Ishikawa (cell line): ENCODE measurements around the gene HARS2.
A peak's percentile ranks its signal among the peaks of the same experiment; 100 is the strongest.

Experiments used
- CEBPB ChIP-seq: IDR thresholded peaks from 2 replicates; pipeline ENCODE4 v1.6.1; 2012
- CREB1 ChIP-seq: IDR thresholded peaks from 2 replicates; pipeline ENCODE4 v1.6.1; 2012; ENCODE audit warnings: low read depth
- EGR1 ChIP-seq: IDR thresholded peaks from 2 replicates; pipeline ENCODE4 v1.6.1; 2012
- EP300 ChIP-seq: IDR thresholded peaks from 2 replicates; pipeline ENCODE4 v1.6.1; 2012; ENCODE audit warnings: borderline replicate concordance
- FOXM1 ChIP-seq: IDR thresholded peaks from 2 replicates; pipeline ENCODE4 v1.6.1; 2012; ENCODE audit warnings: low read depth, borderline replicate concordance
- MAX ChIP-seq: IDR thresholded peaks from 2 replicates; pipeline ENCODE4 v1.6.1; 2012
- NFIC ChIP-seq: IDR thresholded peaks from 2 replicates; pipeline ENCODE4 v1.6.1; 2012
- RAD21 ChIP-seq: IDR thresholded peaks from 2 replicates; pipeline ENCODE4 v1.6.1; 2012; ENCODE audit warnings: low read depth
- REST ChIP-seq: IDR thresholded peaks from 2 replicates; pipeline ENCODE4 v1.6.1; 2012; ENCODE audit warnings: low read depth, mild to moderate bottlenecking
- TAF1 ChIP-seq: IDR thresholded peaks from 2 replicates; pipeline ENCODE4 v1.6.1; 2012; ENCODE audit warnings: low read depth, mild to moderate bottlenecking
- TCF12 ChIP-seq: IDR thresholded peaks from 2 replicates; pipeline ENCODE4 v1.6.1; 2012; ENCODE audit warnings: low read depth
- TEAD4 ChIP-seq: IDR thresholded peaks from 2 replicates; pipeline ENCODE4 v1.6.1; 2012
- USF1 ChIP-seq: IDR thresholded peaks from 2 replicates; pipeline ENCODE4 v1.6.1; 2012
- YY1 ChIP-seq: IDR thresholded peaks from 2 replicates; pipeline ENCODE4 v1.6.1; 2012; ENCODE audit warnings: low read depth
- ZBTB7A ChIP-seq: IDR thresholded peaks from 2 replicates; pipeline ENCODE4 v1.6.1; 2012; ENCODE audit warnings: low read depth

HARS2 gene

GRCh38 chr5:140696891-140697492 is 5.7 kb downstream of the HARS2 start:
- TF ChIP-seq EGR1 = no peak
- TF ChIP-seq CEBPB = no peak
- no peak for TF ChIP-seq MAX
- TF ChIP-seq EP300 = no peak
- no peak for TF ChIP-seq TEAD4
- no peak for TF ChIP-seq ZBTB7A
- TF ChIP-seq REST = no peak
- no peak for TF ChIP-seq USF1

- TF ChIP-seq FOXM1 (peak; percentile 77; the same call in 1 of the 2 replicates), RAD21 (no peak), TEAD4 (peak; percentile 16; the same call in 1 of the 2 replicates), EGR1 (peak; percentile 34; the same call in 1 of the 2 replicates), CREB1 (peak; percentile 71), NFIC (0 out of 2 replicates have a peak, but pooled peaks have one; percentile 14), TCF12 (0 out of 2 replicates have a peak, but pooled peaks have one; percentile 17), ZBTB7A (no peak), YY1 (peak; percentile 98), USF1 (no peak), CEBPB (peak; percentile 72; the same call in 1 of the 2 replicates), TAF1 (peak; percentile 96)
Observed at GRCh38 chr5:140700177-140701144, 9.2 kb downstream of the HARS2 start, which contains the start of gene ZMAT2. TSS of gene ZMAT2 (plus strand) at chr5:140700447. CDS start at chr5:140700461, 14 bp downstream.

GRCh38 chr5:140707812-140708211 is 16.6 kb downstream of the HARS2 start:
- TF ChIP-seq ZBTB7A = no peak
- TF ChIP-seq EGR1 = no peak
- no peak for TF ChIP-seq EP300
- no peak for TF ChIP-seq CEBPB
- no peak for TF ChIP-seq MAX

GRCh38 chr5:140710899-140711552 is 19.8 kb downstream of the HARS2 start:
- TF ChIP-seq TCF12 (peak; percentile 38; the same call in 1 of the 2 replicates), MAX (no peak), CREB1 (peak; percentile 63; the same call in 1 of the 2 replicates), ZBTB7A (peak; percentile 36; the same call in 1 of the 2 replicates), EP300 (peak; percentile 38; the same call in 1 of the 2 replicates), TEAD4 (peak; percentile 89), FOXM1 (no peak), TAF1 (no peak), NFIC (peak; percentile 14; the same call in 1 of the 2 replicates), USF1 (no peak), YY1 (0 out of 2 replicates have a peak, but pooled peaks have one; percentile 51), EGR1 (peak; percentile 24; the same call in 1 of the 2 replicates), CEBPB (peak; percentile 32; the same call in 1 of the 2 replicates), RAD21 (no peak), REST (peak; percentile 84)
